GM18909 (cell line): ENCODE results near the gene CAMK2N2.
A peak's percentile ranks its signal among the peaks of the same experiment; 100 is the strongest.

Experiments used
- ATAC-seq: cut with Tn5 transposase; IDR thresholded peaks from one replicate; pipeline ENCODE4 v1.9.1; 2021; ENCODE audit warnings: mild to moderate bottlenecking; ENCODE audit not compliant: unreplicated experiment, poor library complexity

CAMK2N2 gene

DNA sequence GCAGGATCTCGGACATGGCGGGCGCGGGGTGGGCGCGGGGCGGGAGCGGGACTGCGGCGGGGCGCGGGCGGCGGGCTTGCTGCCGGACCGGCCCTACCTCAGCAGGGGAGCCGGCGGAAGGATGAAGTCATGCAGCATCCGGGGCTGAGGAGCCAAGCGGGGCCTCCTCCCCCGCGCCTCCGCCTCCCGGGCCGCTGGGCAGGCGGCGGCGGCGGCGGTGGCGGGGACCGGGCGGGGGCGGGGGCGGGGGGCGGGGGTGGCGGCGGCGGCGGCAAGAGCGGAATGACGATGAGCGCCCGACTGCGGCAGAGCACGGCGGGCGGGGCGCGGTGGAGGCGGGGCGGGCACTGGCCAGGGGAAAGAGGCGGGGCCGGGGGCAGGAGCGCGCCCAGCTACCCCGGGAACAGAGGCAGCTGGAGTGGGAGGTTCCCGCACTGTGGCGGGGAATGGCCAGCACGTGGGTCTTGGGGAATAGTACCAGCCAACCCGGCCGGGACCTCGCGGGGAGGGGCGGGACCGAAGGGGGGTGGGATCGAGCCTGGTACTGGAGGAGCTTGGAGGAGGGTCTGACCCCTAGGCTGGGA is at the start of gene CAMK2N2:
Gene CAMK2N2 (minus strand): TSS at position 284 of the 584 bp plus-strand sequence. CDS start 268 bp downstream, at position 16.
- ATAC-seq = no peak

DNA sequence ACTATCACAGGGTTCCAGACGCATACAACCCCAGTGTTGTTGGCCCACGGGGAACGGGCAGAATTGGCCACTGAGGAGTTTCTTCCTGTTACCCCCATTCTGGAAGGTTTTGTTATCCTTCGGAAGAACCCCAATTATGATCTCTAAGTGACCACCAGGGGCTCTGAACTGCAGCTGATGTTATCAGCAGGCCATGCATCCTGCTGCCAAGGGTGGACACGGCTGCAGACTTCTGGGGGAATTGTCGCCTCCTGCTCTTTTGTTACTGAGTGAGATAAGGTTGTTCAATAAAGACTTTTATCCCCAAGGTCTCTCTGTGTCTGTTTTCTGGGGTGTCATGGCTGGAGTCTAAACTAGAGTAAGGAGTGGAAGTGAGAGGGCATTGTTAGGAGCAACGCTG is 47.4 kb upstream of the CAMK2N2 start:
- ATAC-seq = no peak

DNA sequence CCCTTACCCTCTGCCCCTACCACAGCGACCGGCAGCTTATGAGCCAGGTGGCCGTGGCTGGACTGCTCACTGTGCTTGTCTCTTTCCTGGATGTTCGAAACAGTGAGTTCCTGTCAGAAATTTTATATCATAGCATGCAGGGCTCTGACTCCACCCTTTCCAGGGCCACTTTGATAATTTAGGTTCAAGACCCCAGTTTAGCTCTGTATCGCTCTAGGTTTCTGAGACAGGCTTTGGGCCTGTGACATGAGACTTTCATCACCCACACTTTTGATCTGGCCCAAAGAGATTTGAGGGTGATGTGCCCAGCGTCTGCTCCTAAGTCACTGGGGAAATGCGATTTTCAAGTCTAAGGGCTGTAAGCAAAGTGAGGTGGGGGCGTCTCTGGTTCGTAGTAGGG is 46.6 kb upstream of the CAMK2N2 start:
- no peak for ATAC-seq

DNA sequence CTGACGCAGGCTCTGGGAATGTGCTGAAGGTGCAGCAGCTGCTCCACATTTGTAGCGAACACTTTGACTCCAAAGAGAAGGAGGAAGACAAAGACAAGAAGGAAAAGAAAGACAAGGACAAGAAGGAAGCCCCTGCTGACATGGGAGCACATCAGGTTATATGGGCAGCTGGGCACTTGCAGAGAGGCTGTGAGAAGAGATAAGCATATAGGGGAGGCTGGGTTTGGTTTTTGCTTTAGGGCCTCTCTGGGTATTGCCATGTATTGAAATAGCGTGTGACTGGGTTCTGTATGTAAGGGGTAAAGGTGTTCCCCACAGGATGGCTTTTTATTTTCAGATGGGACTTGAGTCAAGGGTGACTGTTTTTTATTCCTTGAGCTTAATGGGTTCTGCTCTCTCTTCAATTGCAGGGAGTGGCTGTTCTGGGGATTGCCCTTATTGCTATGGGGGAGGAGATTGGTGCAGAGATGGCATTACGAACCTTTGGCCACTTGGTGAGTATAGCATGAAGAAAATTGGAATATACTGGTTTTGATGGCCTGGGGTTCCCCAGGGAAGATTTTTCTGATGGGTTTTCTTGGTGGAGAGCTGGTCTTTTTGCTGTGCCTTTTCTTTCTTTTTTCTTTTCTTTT is 45.1 kb upstream of the CAMK2N2 start:
- no peak for ATAC-seq

DNA sequence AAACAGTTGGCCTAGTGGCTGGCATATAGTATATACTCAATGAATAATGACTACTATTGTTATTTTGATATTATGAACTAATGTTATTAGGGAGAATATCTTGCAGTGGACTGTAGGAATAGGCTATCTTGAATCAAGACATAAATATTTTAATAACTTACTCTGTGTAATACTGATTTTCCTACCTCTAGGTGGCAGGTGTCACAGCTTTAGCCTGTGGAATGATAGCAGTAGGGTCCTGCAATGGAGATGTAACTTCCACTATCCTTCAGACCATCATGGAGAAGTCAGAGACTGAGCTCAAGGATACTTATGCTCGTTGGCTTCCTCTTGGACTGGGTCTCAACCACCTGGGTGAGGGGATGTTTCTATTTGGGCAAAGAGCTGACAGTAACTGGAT is 44.2 kb upstream of the CAMK2N2 start:
- no peak for ATAC-seq

DNA sequence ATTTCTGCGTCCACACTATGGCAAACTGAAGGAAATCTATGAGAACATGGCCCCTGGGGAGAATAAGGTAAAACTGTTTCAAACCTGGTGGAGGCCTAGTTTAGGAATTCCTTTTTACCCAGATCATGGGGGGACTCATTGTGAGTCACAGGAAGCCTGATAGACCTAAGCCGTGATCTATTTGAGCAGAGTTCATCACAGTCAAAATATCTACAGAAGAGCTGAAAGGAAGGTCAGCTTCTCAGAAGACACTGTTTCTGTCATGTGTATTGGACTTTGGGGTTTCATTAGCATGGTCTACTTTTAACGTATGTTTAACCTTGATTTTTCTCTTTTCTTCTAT is 39.0 kb upstream of the CAMK2N2 start:
- ATAC-seq = no peak

DNA sequence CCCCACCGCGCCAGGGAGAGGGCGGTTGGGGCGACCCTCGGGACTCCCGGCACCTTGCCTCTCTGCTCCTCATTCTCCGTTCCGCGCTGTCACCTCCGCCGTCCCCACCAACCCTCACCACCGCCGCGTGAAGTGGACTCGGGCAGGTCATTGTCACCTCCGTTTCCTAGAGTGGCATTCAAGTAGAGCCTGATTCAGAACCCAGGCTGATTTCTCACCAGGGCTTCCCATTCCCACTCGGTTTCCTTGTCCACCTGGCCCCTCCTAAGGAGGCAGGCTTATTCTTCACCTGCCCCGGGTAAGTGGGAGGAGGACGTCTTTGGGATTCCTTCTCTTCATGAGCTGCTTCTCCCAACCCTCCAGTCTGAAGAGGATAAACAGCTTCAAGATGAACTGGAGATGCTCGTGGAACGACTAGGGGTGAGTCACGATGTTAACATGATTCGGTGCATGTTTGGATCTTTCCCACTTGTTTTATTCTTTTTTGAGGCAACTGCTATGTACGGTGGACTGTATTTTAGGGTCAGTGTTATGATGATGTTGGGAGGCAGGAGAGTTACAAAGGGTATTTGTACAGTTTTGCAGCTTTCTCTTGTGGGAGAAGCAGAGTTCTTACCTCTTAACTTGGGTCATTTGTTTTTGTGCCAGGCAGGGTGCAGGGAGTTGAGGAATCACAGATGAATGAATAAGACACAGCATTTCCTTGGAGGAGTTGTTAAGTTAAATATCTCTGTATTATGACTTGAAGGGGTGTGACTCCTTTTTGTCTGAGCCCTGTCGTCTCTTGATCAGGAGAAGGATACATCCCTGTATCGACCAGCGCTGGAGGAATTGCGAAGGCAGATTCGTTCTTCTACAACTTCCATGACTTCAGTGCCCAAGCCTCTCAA is 38.4 kb upstream of the CAMK2N2 start:
- no peak for ATAC-seq

DNA sequence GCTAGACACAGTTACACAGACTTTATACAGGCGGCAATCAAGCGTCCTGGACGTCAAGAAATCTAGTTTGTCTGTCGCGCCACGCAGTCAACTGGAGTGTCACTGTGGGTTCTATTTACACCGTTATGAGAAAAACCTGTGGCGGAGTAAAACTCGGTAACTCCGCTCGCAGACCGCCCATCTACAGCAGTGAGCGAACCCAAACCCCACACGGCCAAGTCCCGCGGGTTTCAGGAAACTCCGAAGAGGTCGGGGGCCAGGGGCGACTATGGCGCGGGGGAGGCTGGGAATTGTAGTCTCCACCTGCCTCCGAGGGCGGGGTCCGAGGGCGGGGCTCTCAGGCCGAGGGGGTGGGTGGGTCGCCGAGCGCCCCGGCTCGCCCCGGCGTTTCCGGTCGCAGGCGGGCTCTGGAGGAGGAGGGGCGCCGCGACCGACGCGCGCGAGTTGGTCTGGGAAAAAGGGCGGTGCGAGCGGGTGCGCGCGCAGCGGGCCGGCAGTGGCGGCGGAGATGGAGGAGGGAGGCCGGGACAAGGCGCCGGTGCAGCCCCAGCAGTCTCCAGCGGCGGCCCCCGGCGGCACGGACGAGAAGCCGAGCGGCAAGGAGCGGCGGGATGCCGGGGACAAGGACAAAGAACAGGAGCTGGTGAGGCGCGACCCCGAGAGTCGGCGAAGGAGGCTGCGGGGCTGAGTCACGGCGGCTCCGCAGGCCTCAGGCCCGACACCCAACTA is 37.6 kb upstream of the CAMK2N2 start, which contains the start of gene PSMD2:
Gene PSMD2 (plus strand): TSS at position 483 of the 729 bp plus-strand sequence. CDS start 26 bp downstream, at position 509.
- peak; percentile 93 for ATAC-seq

DNA sequence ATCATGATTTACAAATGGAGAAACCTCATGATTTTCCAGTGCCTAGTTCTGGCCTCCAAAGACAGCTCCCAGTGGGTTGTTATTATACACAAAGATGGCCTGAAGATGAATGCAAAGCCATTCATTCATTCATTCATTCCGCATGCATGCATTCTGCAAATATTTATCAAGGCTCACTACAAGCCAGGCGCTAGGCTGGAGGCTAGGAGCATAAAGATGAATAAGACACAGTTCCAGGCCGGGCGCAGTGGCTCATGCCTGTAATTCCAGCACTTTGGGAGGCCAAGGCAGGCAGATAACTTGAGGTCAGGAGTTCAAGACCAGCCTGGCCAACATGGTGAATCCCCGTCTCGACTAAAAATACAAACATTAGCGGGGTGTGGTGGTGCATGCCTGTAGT is 35.3 kb upstream of the CAMK2N2 start:
- no peak for ATAC-seq

DNA sequence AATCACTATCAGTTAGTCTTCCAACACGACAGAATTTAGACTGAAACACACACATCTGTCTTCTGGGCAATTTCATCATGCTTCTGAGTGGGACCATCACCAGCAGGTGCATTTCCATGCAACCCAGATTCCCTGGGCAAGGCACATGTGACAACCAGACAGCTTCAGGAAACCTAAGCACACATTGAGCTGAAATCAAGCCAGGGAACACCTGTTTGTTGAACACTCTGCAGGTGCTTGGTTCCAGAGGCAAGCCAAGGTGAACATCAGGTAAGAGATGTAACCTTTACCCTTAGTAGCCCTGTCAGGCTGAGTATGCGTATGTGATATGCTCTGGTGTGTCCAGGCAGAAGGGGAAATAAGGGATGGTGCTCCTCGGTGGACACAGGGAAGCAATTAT is 34.4 kb upstream of the CAMK2N2 start:
- no peak for ATAC-seq

DNA sequence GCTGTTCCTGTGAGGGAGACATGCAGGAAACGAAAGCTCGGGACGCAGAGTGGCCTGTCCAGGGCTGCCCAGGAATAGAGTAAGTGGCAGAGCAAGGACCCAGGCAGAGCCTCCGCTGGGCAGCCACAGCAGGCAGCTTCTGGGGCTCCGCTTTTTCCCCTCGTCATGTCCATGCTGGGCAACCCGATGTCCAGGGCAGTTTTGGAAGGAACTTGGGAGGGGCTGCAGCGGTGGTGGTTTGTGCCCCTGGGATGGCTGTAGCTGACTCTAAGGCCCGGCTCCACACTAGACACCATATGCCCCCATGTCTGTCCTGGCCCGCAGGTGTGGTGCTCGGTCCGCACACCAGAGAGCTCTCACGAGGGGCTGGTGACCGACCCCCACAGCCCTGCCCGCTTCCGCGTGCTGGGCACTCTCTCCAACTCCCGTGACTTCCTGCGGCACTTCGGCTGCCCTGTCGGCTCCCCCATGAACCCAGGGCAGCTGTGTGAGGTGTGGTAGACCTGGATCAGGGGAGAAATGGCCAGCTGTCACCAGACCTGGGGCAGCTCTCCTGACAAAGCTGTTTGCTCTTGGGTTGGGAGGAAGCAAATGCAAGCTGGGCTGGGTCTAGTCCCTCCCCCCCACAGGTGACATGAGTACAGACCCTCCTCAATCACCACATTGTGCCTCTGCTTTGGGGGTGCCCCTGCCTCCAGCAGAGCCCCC is 30.5 kb upstream of the CAMK2N2 start:
- ATAC-seq = no peak

DNA sequence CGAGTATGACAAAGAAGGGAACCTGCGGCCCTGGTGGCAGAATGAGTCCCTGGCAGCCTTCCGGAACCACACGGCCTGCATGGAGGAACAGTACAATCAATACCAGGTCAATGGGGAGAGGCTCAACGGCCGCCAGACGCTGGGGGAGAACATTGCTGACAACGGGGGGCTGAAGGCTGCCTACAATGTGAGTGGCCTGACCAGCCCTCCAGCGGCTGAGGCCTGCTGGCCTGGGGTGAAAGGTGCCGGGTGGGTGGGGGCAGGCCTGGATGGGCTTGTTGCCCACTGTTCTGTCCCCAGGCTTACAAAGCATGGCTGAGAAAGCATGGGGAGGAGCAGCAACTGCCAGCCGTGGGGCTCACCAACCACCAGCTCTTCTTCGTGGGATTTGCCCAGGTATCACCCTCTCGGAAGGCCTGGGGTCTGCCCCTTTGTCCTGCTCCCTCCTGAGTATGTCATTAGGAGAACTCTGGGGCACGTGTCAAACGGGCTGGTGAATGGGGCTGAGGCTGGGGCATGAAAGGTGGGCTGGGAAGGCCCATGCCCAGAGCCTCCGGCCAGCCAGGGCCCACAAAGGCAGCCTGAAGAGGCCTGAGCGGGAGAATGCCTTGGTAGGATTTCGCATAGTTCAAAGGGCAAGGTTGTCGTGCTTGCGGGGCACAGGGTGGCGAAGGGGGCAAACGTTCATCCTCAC is 29.8 kb upstream of the CAMK2N2 start:
- ATAC-seq = no peak

DNA sequence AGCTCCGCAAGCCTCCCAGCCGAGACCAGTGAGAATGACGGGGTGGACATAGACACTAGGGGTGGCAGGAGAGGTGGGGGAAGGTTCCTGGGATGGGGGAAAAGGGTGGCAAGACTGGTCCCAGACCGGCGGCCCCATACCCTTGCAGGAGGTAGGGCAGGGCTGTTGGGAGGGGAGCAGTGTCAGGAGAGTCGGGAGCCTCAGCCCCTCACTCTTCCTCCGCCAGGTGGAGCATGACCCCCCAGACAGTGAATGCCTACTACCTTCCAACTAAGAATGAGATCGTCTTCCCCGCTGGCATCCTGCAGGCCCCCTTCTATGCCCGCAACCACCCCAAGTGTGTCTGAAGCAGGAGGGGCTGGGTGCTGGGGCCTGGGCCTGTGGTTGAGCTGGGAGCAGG is 29.0 kb upstream of the CAMK2N2 start:
- ATAC-seq = no peak

DNA sequence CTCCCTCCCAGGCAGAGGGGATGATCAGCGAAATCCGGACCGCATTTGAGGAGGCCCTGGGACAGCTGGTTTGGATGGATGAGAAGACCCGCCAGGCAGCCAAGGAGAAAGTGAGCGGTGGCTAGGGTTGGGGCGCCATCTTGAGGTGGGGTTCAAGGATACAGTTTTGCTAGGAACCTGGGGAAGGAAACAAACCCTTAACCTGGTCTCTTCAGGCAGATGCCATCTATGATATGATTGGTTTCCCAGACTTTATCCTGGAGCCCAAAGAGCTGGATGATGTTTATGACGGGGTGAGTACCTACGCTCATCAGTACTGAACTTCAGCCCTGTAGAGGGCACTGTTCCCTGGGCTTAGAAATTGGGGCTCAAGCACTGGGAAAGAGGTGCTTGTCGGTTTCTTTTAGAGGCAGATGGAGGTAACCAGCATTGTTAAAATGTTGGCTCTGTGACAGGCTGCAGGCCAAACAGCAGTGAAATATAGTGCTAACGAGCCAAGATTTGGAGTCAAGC is 28.1 kb upstream of the CAMK2N2 start:
- ATAC-seq = no peak

DNA sequence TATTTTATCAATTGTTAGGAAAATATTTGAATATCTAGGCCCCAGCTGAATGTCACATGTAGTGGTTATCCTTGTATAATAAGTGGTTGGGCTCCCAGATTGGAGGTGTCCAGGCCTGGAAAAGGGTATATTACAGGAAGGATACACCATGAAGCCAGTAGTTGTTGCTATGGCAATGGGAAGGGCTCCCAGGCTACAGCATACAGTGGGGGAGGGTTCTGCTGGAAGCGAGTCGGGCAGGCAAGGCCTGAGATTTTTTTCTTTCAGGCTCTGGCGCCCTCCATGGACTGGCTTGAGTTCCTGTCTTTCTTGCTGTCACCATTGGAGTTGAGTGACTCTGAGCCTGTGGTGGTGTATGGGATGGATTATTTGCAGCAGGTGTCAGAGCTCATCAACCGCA is 23.3 kb upstream of the CAMK2N2 start:
- ATAC-seq = no peak

DNA sequence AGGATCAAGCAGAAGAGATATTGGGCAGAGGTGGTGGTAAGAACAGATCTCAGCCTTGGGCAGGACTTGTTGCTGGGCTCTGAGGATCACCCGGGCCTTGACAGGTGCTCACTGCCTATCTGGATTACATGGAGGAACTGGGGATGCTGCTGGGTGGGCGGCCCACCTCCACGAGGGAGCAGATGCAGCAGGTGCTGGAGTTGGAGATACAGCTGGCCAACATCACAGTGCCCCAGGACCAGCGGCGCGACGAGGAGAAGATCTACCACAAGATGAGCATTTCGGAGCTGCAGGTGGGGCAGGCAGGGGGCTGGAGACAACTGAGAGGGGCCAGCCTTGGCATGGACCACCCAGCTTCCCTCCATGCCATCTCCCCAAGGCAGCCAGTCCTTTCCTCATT is 22.3 kb upstream of the CAMK2N2 start:
- no peak for ATAC-seq

DNA sequence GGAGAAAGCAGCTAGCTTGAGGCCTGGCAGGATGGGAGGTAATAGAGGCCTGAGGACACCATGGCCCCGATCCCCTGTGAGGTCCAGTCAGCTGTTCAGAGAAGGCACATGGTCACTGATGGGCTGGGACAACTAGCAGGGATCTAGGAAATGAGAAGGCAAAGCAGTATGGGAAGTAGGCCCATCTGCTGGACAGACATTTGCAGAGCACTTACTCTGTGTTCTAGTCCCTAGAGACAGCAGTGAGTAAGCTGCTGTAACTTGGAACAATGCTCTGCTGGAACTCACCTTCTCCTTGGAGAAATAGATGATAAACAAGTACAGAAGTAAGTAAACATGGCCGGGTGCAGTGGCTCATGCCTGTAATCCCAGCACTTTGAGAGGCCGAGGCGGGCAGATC is 21.6 kb upstream of the CAMK2N2 start:
- no peak for ATAC-seq

DNA sequence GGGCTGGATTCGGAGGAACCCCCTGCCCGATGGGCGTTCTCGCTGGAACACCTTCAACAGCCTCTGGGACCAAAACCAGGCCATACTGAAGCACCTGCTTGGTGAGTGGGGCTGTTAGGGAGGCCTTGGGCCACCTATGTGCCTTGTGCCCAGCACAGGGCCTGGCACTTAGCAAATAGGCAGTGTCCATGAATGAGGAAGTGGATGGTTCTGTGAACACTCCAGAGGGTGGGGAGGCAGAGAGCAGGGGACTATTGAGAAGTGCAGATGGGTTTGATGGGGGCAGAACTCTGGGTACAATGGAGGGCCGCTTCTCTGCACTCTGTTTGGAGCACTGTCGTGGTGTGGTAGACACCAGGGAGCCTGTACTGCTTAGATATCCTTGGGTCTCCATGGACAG is 16.0 kb upstream of the CAMK2N2 start:
- no peak for ATAC-seq
